CD4-positive, alpha-beta memory T cell (primary cell): ENCODE results near the gene SLC38A1. TPM values are rescaled to one million over a fixed set of nuclear protein-coding genes. Genes with fewer than 3 reads are reported as not detected.

Experiments
- CTCF ChIA-PET: fragments of 350-600 bp; sonication (Branson Sonifier 250); formaldehyde crosslinking; loops from one replicate; lab custom pipeline; 2021; ENCODE audit warnings: inconsistent platforms; ENCODE audit not compliant: partially characterized antibody; lab: Charles Lee
- POLR2A ChIA-PET: fragments of 350-600 bp; sonication (Branson Sonifier 250); formaldehyde crosslinking; loops from one replicate; lab custom pipeline; 2021; ENCODE audit not compliant: partially characterized antibody; lab: Charles Lee
- DNase-seq, 5 donors: peaks; one replicate each; pipeline versions ENCODE4 v3.0.0 to v3.0.0-alpha.2; 2020 to 2022; ENCODE audit warnings: mixed read lengths in 1 of 5
- H3K27ac ChIP-seq: one replicate; pipeline ENCODE4 v1.7.0; 2013; ENCODE audit warnings: low read depth, low read length
- H3K27me3 ChIP-seq: 2 replicates; pipeline ENCODE4 v1.7.0; 2013; ENCODE audit warnings: mild to moderate bottlenecking, low read length, moderate library complexity; ENCODE audit not compliant: insufficient read depth
- H3K36me3 ChIP-seq: 2 replicates; pipeline ENCODE4 v1.7.0; 2013; ENCODE audit warnings: mild to moderate bottlenecking, low read length, moderate library complexity; ENCODE audit not compliant: insufficient read depth
- H3K4me1 ChIP-seq: 2 replicates; pipeline ENCODE4 v1.7.0; 2013; ENCODE audit warnings: mild to moderate bottlenecking, low read length, moderate library complexity; ENCODE audit not compliant: insufficient read depth
- H3K4me3 ChIP-seq, 2 donors: one replicate each; pipeline ENCODE4 v1.7.0; 2013; ENCODE audit warnings: low read length in 2 of 2, mild to moderate bottlenecking in 1 of 2
- H3K9me3 ChIP-seq, 2 donors: one replicate each; pipeline ENCODE4 v1.7.0; 2013; ENCODE audit warnings: low read length in 2 of 2, control low read depth in 1 of 2; ENCODE audit not compliant: control insufficient read depth in 1 of 2
- H3K27ac Mint-ChIP-seq, 7 donors: one replicate each; pipeline ENCODE4 v1.8.0; 2020 to 2021; ENCODE audit warnings: mixed read lengths in 7 of 7, mild to moderate bottlenecking in 6 of 7, inconsistent platforms in 3 of 7, moderate library complexity in 3 of 7
- H3K27me3 Mint-ChIP-seq, 2 donors: one replicate each; pipeline ENCODE4 v1.8.0; 2020 to 2021; ENCODE audit warnings: mixed read lengths in 2 of 2
- H3K36me3 Mint-ChIP-seq, 2 donors: one replicate each; pipeline ENCODE4 v1.8.0; 2020 to 2021; ENCODE audit warnings: mixed read lengths in 2 of 2, inconsistent platforms in 1 of 2, mild to moderate bottlenecking in 1 of 2
- H3K4me1 Mint-ChIP-seq, 4 donors: one replicate each; pipeline ENCODE4 v1.8.0; 2020 to 2021; ENCODE audit warnings: mixed read lengths in 4 of 4, mild to moderate bottlenecking in 1 of 4
- H3K4me3 Mint-ChIP-seq, 8 donors: one replicate each; pipeline ENCODE4 v1.8.0; 2020 to 2021; ENCODE audit warnings: mixed read lengths in 8 of 8, mild to moderate bottlenecking in 7 of 8, moderate library complexity in 6 of 8, inconsistent platforms in 3 of 8
- H3K9me3 Mint-ChIP-seq, 8 donors: one replicate each; pipeline ENCODE4 v1.8.0; 2020 to 2021; ENCODE audit warnings: mixed read lengths in 8 of 8, mild to moderate bottlenecking in 5 of 8, inconsistent platforms in 3 of 8, moderate library complexity in 1 of 8
- intact Hi-C: fragments of 100-400 bp; cut with micrococcal nuclease; formaldehyde crosslinking; loops from one replicate; pipeline ENCODE4 v1.15.1; 2023
- polyA plus RNA-seq, 2 donors: library from polyadenylated mRNA; unstranded; fragments of 300-500 nt; fragmentation: Illumina TruSeq; gene quantifications; one replicate each; pipeline ENCODE4 v1.2.3, GENCODE V29; 2021
- total RNA-seq, 2 experiments: library from RNA; stranded (reverse); gene quantifications; one replicate each; pipeline ENCODE4 v1.2.3, GENCODE V29; 2021

Gene SLC38A1
- 100 to 1,000 TPM; 265 to 272 TPM for total RNA-seq
- polyA plus RNA-seq, result 100 to 1,000 TPM; 230 to 307 TPM

- ChIA-PET POLR2A (interaction anchor here (0.8 to 7.1 kb wide), 49 partner anchors 8 to 1837 kb away, joined by 3 to 552 read pairs (median 5); partner anchors contain the start of genes AMIGO2, ARID2, PCED1B and SCAF11), CTCF (interaction anchor here (0.9 to 6.3 kb wide), 15 partner anchors 14 to 144 kb away, joined by 3 to 45 read pairs (median 5); no protein-coding TSS in a partner anchor)
- Histone ChIP-seq H3K4me1 (peaks cover 54% of the 10 kb centered on the region), H3K27me3 (no peaks in the 10 kb centered on the region), H3K36me3 (no peaks in the 10 kb centered on the region), H3K4me3 (peak within 1 kb of the TSS; percentile 91 to 96), H3K27ac (peak within 1 kb of the TSS; percentile 95), H3K9me3 (no peaks in the 10 kb centered on the region)
- peak; percentile 88 to 96 (median 89) for DNase-seq
- no peak within 1 kb of the TSS for H3K27ac Mint-ChIP-seq
- no peaks in the 10 kb centered on the region for H3K27me3 Mint-ChIP-seq
- intact Hi-C loops, result loop anchor here (1.0 to 5.0 kb wide), 6 partner anchors 34 to 943 kb away; partner anchors contain the start of genes ARID2 and SCAF11
- H3K36me3 Mint-ChIP-seq, result peaks cover 5 to 23% of the 10 kb centered on the region in 2 donors
- H3K9me3 Mint-ChIP-seq, result peaks cover 0 to 2% (median 0%) of the 10 kb centered on the region in 8 donors
- peaks cover 16 to 47% (median 24%) of the 10 kb centered on the region in 4 donors for H3K4me1 Mint-ChIP-seq
- H3K4me3 Mint-ChIP-seq, result no peak within 1 kb of the TSS
Observed at GRCh38 chr12:46268583-46269428, at the start of gene SLC38A1. Gene SLC38A1, minus strand, starts transcription at chr12:46269043. Its CDS starts 29,243 bp downstream, at chr12:46239800.

- Mint-ChIP-seq H3K4me1 (no peaks in the 10 kb centered on the region), H3K27me3 (peaks cover 9% of the 10 kb centered on the region in 2 donors), H3K4me3 (no peak overlapping the region), H3K9me3 (peaks cover 0 to 20% (median 11%) of the 10 kb centered on the region in 8 donors), H3K36me3 (peaks cover 0 to 4% of the 10 kb centered on the region in 2 donors), H3K27ac (no peak overlapping the region)
- CTCF ChIA-PET, result interaction anchor here (1.4 to 2.1 kb wide), 2 partner anchors 15 to 193 kb away, joined by 4 to 5 read pairs; no protein-coding TSS in a partner anchor
- Histone ChIP-seq H3K9me3 (no peaks in the 10 kb centered on the region), H3K4me1 (no peaks in the 10 kb centered on the region), H3K27me3 (no peaks in the 10 kb centered on the region), H3K27ac (no peak overlapping the region), H3K4me3 (no peak overlapping the region), H3K36me3 (no peaks in the 10 kb centered on the region)
- intact Hi-C loops, result no loop called here
- POLR2A ChIA-PET, result no interaction called here
- no peak for DNase-seq
Observed at GRCh38 chr12:46318037-46318436, 49.2 kb upstream of the SLC38A1 start.

GRCh38 chr12:46304070-46304469 is 35.2 kb upstream of the SLC38A1 start:
- Histone ChIP-seq H3K27ac (no peak overlapping the region), H3K9me3 (no peaks in the 10 kb centered on the region), H3K4me3 (no peak overlapping the region), H3K36me3 (no peaks in the 10 kb centered on the region), H3K27me3 (no peaks in the 10 kb centered on the region), H3K4me1 (no peaks in the 10 kb centered on the region)
- CTCF ChIA-PET, result interaction anchor here (1.0 to 7.9 kb wide), 12 partner anchors 9 to 177 kb away, joined by 3 to 126 read pairs (median 14); partner anchors contain the start of gene SLC38A1
- Mint-ChIP-seq H3K9me3 (peaks cover 2 to 20% (median 14%) of the 10 kb centered on the region in 8 donors), H3K4me3 (no peak overlapping the region), H3K36me3 (no peaks in the 10 kb centered on the region), H3K27ac (no peak overlapping the region), H3K27me3 (peaks cover 0 to under 1% of the 10 kb centered on the region in 2 donors), H3K4me1 (peaks cover 3 to 4% (median 4%) of the 10 kb centered on the region in 4 donors)
- intact Hi-C loops, result no loop called here
- DNase-seq, result no peak
- POLR2A ChIA-PET, result interaction anchor here (1.3 kb wide), 1 partner anchor 89 kb away, joined by 5 read pairs; no protein-coding TSS in a partner anchor

- ChIA-PET POLR2A (interaction anchor here (0.8 to 2.2 kb wide), 7 partner anchors 16 to 313 kb away, joined by 3 to 8 read pairs (median 4); partner anchors contain the start of genes SCAF11 and SLC38A1), CTCF (interaction anchor here (0.9 to 7.9 kb wide), 30 partner anchors 10 to 313 kb away, joined by 3 to 126 read pairs (median 5); partner anchors contain the start of genes SCAF11 and SLC38A1)
- H3K27me3 ChIP-seq, result no peaks in the 10 kb centered on the region
- no peak overlapping the region for H3K27ac ChIP-seq
- Mint-ChIP-seq H3K27ac (no peak overlapping the region), H3K9me3 (peaks cover 2 to 14% (median 9%) of the 10 kb centered on the region in 8 donors), H3K27me3 (no peaks in the 10 kb centered on the region), H3K4me1 (peaks cover 3 to 4% (median 4%) of the 10 kb centered on the region in 4 donors), H3K4me3 (no peak overlapping the region), H3K36me3 (no peaks in the 10 kb centered on the region)
- peak; percentile 52 to 69 (median 62) for DNase-seq
- H3K4me1 ChIP-seq, result no peaks in the 10 kb centered on the region
- no peaks in the 10 kb centered on the region for H3K9me3 ChIP-seq
- H3K4me3 ChIP-seq, result no peak overlapping the region
- intact Hi-C loops, result loop anchor here (1.0 kb wide), 6 partner anchors 34 to 313 kb away; partner anchors contain the start of genes SCAF11 and SLC38A1
- no peaks in the 10 kb centered on the region for H3K36me3 ChIP-seq
Observed at GRCh38 chr12:46303039-46303666, 34.3 kb upstream of the SLC38A1 start.

GRCh38 chr12:46300910-46301309 is 32.1 kb upstream of the SLC38A1 start:
- H3K4me3 ChIP-seq, result no peak overlapping the region
- intact Hi-C loops, result no loop called here
- H3K4me1 ChIP-seq, result no peaks in the 10 kb centered on the region
- no peaks in the 10 kb centered on the region for H3K36me3 Mint-ChIP-seq
- H3K27me3 ChIP-seq, result no peaks in the 10 kb centered on the region
- H3K4me1 Mint-ChIP-seq, result peaks cover 3 to 4% (median 4%) of the 10 kb centered on the region in 4 donors
- no peaks in the 10 kb centered on the region for H3K9me3 ChIP-seq
- H3K36me3 ChIP-seq, result no peaks in the 10 kb centered on the region
- CTCF ChIA-PET, result interaction anchor here (0.9 to 7.9 kb wide), 13 partner anchors 7 to 377 kb away, joined by 3 to 126 read pairs (median 10); partner anchors contain the start of gene SLC38A1
- H3K27me3 Mint-ChIP-seq, result no peaks in the 10 kb centered on the region
- no peak overlapping the region for H3K4me3 Mint-ChIP-seq
- no peak overlapping the region for H3K27ac Mint-ChIP-seq
- H3K27ac ChIP-seq, result no peak overlapping the region
- no peak for DNase-seq
- POLR2A ChIA-PET, result interaction anchor here (1.1 to 3.7 kb wide), 3 partner anchors 32 to 176 kb away, joined by 3 to 17 read pairs (median 3); partner anchors contain the start of gene SLC38A1
- peaks cover 0 to 3% (median 0%) of the 10 kb centered on the region in 8 donors for H3K9me3 Mint-ChIP-seq

GRCh38 chr12:46299851-46300250 is 31.0 kb upstream of the SLC38A1 start:
- POLR2A ChIA-PET, result interaction anchor here (0.8 to 3.7 kb wide), 4 partner anchors 31 to 175 kb away, joined by 3 to 17 read pairs (median 4); partner anchors contain the start of gene SLC38A1

More at GRCh38 chr12:46299851-46300250, 31.0 kb upstream of the SLC38A1 start:
- no peaks in the 10 kb centered on the region for H3K9me3 ChIP-seq
- Mint-ChIP-seq H3K4me3 (no peak overlapping the region), H3K4me1 (peaks cover 3 to 4% (median 4%) of the 10 kb centered on the region in 4 donors), H3K36me3 (no peaks in the 10 kb centered on the region), H3K27ac (no peak overlapping the region), H3K27me3 (no peaks in the 10 kb centered on the region), H3K9me3 (peaks cover 0 to 1% (median 0%) of the 10 kb centered on the region in 8 donors)
- no peak overlapping the region for H3K4me3 ChIP-seq
- no peaks in the 10 kb centered on the region for H3K27me3 ChIP-seq
- no peaks in the 10 kb centered on the region for H3K36me3 ChIP-seq
- CTCF ChIA-PET, result interaction anchor here (1.1 to 7.9 kb wide), 7 partner anchors 9 to 228 kb away, joined by 3 to 126 read pairs (median 4); partner anchors contain the start of gene SLC38A1
- intact Hi-C loops, result no loop called here
- H3K27ac ChIP-seq, result no peak overlapping the region
- H3K4me1 ChIP-seq, result no peaks in the 10 kb centered on the region
- no peak for DNase-seq
